ENCODE results near the gene PLD6.

Gene PLD6

DNA sequence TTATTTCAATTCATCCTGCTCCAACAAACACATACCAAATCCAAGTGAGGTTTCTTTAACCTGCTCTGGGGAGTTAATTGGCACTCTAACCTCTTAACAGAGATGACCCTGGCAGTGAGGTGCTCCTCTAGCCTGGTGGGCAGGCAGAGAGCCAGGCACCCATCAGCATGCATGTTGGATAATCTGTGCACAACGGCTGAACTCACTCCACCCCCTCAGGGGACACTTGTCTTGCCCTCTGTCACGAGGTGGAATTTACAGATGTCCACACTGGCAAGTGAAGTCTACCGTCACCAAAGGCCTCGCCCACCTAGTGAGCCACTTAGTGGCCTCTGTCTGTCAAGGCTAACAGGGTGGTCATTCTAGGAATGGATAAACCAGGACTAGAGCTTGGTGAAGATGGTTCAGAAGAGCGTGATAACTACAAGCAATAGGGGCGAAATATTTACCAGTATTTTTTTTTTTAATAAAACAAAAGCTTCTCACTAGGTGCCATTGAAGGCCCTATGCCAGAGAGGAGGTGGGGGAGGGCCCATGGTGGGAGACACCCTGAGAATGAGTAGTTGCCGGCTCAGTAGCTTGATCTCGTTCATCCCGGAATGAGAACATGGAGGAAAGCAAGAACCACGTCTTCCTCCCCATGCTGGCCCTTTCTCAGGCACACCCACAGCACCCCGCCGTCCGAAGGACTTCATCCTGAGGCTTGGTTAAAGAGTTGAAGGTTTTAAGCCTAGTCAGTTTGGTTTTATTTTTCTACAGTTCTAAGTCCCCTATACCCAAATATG, 25.2 kb downstream of the PLD6 start:
- H3K36me3 ChIP-seq (ENCODE audit: control insufficient read depth, low read length) = peaks cover 71% of the 10 kb centered on the region
- no peaks in the 10 kb centered on the region for H4K20me1 ChIP-seq (ENCODE audit: control insufficient read depth, insufficient read depth, low read depth, low read length)
- H3K79me2 ChIP-seq (ENCODE audit: control insufficient read depth, low read length) = no peaks in the 10 kb centered on the region
- H3K9me2 ChIP-seq (replicated peaks; ENCODE audit: control insufficient read depth, low read length) = no peaks in the 10 kb centered on the region
- no peaks in the 10 kb centered on the region; the same call in 1 of the 2 replicates for H3F3A ChIP-seq (ENCODE audit: control insufficient read depth, insufficient read depth)
- H3K27me3 ChIP-seq (ENCODE audit: control insufficient read depth, low read length) = no peaks in the 10 kb centered on the region
- H3K4me2 ChIP-seq (ENCODE audit: low read length) = no peak overlapping the region
- no peaks in the 10 kb centered on the region for H3K9me3 ChIP-seq (ENCODE audit: control insufficient read depth, insufficient read depth, low read length)
- TF ChIP-seq, protein P1, sequence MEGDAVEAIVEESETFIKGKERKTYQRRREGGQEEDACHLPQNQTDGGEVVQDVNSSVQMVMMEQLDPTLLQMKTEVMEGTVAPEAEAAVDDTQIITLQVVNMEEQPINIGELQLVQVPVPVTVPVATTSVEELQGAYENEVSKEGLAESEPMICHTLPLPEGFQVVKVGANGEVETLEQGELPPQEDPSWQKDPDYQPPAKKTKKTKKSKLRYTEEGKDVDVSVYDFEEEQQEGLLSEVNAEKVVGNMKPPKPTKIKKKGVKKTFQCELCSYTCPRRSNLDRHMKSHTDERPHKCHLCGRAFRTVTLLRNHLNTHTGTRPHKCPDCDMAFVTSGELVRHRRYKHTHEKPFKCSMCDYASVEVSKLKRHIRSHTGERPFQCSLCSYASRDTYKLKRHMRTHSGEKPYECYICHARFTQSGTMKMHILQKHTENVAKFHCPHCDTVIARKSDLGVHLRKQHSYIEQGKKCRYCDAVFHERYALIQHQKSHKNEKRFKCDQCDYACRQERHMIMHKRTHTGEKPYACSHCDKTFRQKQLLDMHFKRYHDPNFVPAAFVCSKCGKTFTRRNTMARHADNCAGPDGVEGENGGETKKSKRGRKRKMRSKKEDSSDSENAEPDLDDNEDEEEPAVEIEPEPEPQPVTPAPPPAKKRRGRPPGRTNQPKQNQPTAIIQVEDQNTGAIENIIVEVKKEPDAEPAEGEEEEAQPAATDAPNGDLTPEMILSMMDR (IDR thresholded peaks at IDR 0.05; ENCODE audit: low read depth, low read length, poor library complexity, severe bottlenecking) = no peak
- TF ChIP-seq EZH2phosphoT487 (IDR thresholded peaks at IDR 0.05; ENCODE audit: borderline replicate concordance, low read length) = no peak
- H3K4me3 ChIP-seq (ENCODE audit: low read length) = no peak overlapping the region
- peaks cover 13% of the 10 kb centered on the region for H3K4me1 ChIP-seq (ENCODE audit: control insufficient read depth, low read length)
- no peak overlapping the region for H3K27ac ChIP-seq (ENCODE audit: low read depth, low read length)

DNA sequence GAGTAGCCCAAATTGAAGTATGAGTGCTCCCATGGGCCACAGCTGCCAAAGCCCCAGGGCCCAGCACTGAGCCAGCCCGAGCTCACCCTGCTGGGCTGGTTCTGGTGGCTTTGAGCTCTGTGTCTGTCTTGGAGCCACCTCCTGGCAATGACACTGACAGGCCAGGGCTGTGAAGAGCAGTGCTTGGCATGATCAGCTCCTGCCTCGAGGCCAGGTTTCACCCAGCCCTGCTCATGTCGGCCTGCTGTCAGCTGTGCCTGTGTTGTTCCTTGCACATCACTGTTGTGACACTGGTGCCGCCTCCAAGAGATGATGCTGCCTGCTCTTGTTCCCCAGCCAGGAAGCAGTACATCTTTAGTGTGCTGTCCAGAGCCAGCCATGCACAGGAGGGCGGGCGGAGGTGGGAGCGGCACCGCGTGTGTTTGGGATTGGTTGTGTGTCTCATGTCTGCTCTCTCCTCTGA, 26.0 kb downstream of the PLD6 start:
- Histone ChIP-seq H3F3A (ENCODE audit: control insufficient read depth, insufficient read depth) (no peaks in the 10 kb centered on the region; the same call in 1 of the 2 replicates), H3K4me1 (ENCODE audit: control insufficient read depth, low read length) (peaks cover 16% of the 10 kb centered on the region), H3K27me3 (ENCODE audit: control insufficient read depth, low read length) (no peaks in the 10 kb centered on the region), H3K27ac (ENCODE audit: low read depth, low read length) (no peak overlapping the region), H3K4me2 (ENCODE audit: low read length) (no peak overlapping the region), H3K36me3 (ENCODE audit: control insufficient read depth, low read length) (peaks cover 72% of the 10 kb centered on the region), H3K4me3 (ENCODE audit: low read length) (no peak overlapping the region), H3K79me2 (ENCODE audit: control insufficient read depth, low read length) (no peaks in the 10 kb centered on the region), H3K9me3 (ENCODE audit: control insufficient read depth, insufficient read depth, low read length) (no peaks in the 10 kb centered on the region), H4K20me1 (ENCODE audit: control insufficient read depth, insufficient read depth, low read depth, low read length) (no peaks in the 10 kb centered on the region), H3K9me2 (replicated peaks; ENCODE audit: control insufficient read depth, low read length) (no peaks in the 10 kb centered on the region)
- no peak for TF ChIP-seq EZH2phosphoT487 (IDR thresholded peaks at IDR 0.05; ENCODE audit: borderline replicate concordance, low read length)
- TF ChIP-seq, protein P1 (IDR thresholded peaks at IDR 0.05; ENCODE audit: low read depth, low read length, poor library complexity, severe bottlenecking) = no peak

DNA sequence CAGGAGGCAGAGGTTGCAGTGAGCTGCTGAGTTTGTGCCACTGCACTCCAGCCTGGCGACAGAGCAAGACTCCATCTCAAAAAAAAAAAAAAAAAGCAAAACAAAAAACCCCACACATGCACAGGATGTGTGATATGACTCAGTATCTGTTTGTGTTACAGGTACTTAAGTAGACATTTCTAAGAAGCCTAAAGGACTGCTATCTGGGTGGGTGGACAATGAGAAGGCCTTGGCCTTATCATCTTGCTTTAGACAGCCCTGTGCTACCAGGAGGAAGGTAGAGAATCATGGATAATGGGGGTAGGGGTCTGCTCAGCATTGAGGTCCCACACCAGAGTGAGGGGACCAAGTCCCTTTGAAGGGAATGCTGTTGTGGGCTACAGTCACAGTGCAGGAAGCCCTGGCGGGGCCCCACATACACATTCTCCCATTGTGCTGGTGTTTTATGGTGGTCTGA, 26.7 kb downstream of the PLD6 start:
- H3K9me3 ChIP-seq (ENCODE audit: control insufficient read depth, insufficient read depth, low read length) = no peaks in the 10 kb centered on the region
- no peaks in the 10 kb centered on the region for H3K79me2 ChIP-seq (ENCODE audit: control insufficient read depth, low read length)
- peaks cover 73% of the 10 kb centered on the region for H3K36me3 ChIP-seq (ENCODE audit: control insufficient read depth, low read length)
- no peak overlapping the region for H3K4me3 ChIP-seq (ENCODE audit: low read length)
- H3K27ac ChIP-seq (ENCODE audit: low read depth, low read length) = no peak overlapping the region
- no peaks in the 10 kb centered on the region for H3K9me2 ChIP-seq (replicated peaks; ENCODE audit: control insufficient read depth, low read length)
- no peak for TF ChIP-seq EZH2phosphoT487 (IDR thresholded peaks at IDR 0.05; ENCODE audit: borderline replicate concordance, low read length)
- TF ChIP-seq, protein P1 (IDR thresholded peaks at IDR 0.05; ENCODE audit: low read depth, low read length, poor library complexity, severe bottlenecking) = no peak
- no peaks in the 10 kb centered on the region; the same call in 1 of the 2 replicates for H3F3A ChIP-seq (ENCODE audit: control insufficient read depth, insufficient read depth)
- H3K4me2 ChIP-seq (ENCODE audit: low read length) = no peak overlapping the region
- peaks cover 16% of the 10 kb centered on the region for H3K4me1 ChIP-seq (ENCODE audit: control insufficient read depth, low read length)
- no peaks in the 10 kb centered on the region for H4K20me1 ChIP-seq (ENCODE audit: control insufficient read depth, insufficient read depth, low read depth, low read length)
- H3K27me3 ChIP-seq (ENCODE audit: control insufficient read depth, low read length) = no peaks in the 10 kb centered on the region

All from DOHH2 (cell line).